ENCODE data around the gene PPP1R3F.

The PPP1R3F gene

GRCh38 chrX:49269767-49270248 is at the start of gene PPP1R3F:
Gene PPP1R3F (plus strand): TSS chrX:49269793. CDS start chrX:49269870, 77 bp downstream.
- no peak for DNase-seq

GRCh38 chrX:49220100-49220499 is 49.5 kb upstream of the PPP1R3F start:
- DNase-seq, result no peak

GRCh38 chrX:49221868-49222267 is 47.7 kb upstream of the PPP1R3F start:
- DNase-seq, result no peak

GRCh38 chrX:49225858-49226257 is 43.7 kb upstream of the PPP1R3F start:
- no peak for DNase-seq

- DNase-seq, result peak; percentile 2
These were observed 42.6 kb upstream of the PPP1R3F start for GRCh38 chrX:49226946-49227345.

- no peak for DNase-seq
These were observed 41.9 kb upstream of the PPP1R3F start for GRCh38 chrX:49227726-49228125.

GRCh38 chrX:49228185-49228584 is 41.4 kb upstream of the PPP1R3F start:
- DNase-seq, result no peak

- DNase-seq, result peak; percentile 40
These were observed 38.9 kb upstream of the PPP1R3F start for GRCh38 chrX:49230500-49231232.

- DNase-seq, result no peak
These were observed 38.1 kb upstream of the PPP1R3F start for GRCh38 chrX:49231333-49232000.

GRCh38 chrX:49232525-49232924 is 37.1 kb upstream of the PPP1R3F start:
- DNase-seq, result no peak

- DNase-seq, result no peak
These were observed 36.4 kb upstream of the PPP1R3F start, which contains the start of gene CACNA1F for GRCh38 chrX:49233176-49233575. Gene CACNA1F (minus strand): TSS chrX:49233340. CDS start chrX:49233309, 31 bp downstream.

GRCh38 chrX:49233887-49234555 is 35.6 kb upstream of the PPP1R3F start:
- DNase-seq, result no peak

GRCh38 chrX:49237060-49237459 is 32.5 kb upstream of the PPP1R3F start:
- DNase-seq, result no peak

GRCh38 chrX:49238735-49239134 is 30.9 kb upstream of the PPP1R3F start:
- DNase-seq, result no peak

GRCh38 chrX:49242545-49243066 is 27.0 kb upstream of the PPP1R3F start:
- DNase-seq, result no peak

GRCh38 chrX:49243166-49243565 is 26.4 kb upstream of the PPP1R3F start:
- DNase-seq, result no peak

- DNase-seq, result no peak
These were observed 25.4 kb upstream of the PPP1R3F start for GRCh38 chrX:49244207-49244606.

- no peak for DNase-seq
These were observed 23.1 kb upstream of the PPP1R3F start for GRCh38 chrX:49246541-49246940.

GRCh38 chrX:49247346-49247745 is 22.2 kb upstream of the PPP1R3F start:
- DNase-seq, result no peak

GRCh38 chrX:49247916-49248811 is 21.4 kb upstream of the PPP1R3F start:
- no peak for DNase-seq

- DNase-seq, result no peak
These were observed 20.5 kb upstream of the PPP1R3F start for GRCh38 chrX:49249071-49249470.

GRCh38 chrX:49249616-49250015 is 20.0 kb upstream of the PPP1R3F start:
- no peak for DNase-seq
